NCI-H2227 treated with DMSO at 0.1 percent for 48 hours (cell line): ENCODE data around the gene EHMT2.

Experiments used
- DNase-seq: peaks from one replicate; lab custom pipeline; 2025; lab: John Stamatoyannopoulos, UW

The EHMT2 gene

DNA sequence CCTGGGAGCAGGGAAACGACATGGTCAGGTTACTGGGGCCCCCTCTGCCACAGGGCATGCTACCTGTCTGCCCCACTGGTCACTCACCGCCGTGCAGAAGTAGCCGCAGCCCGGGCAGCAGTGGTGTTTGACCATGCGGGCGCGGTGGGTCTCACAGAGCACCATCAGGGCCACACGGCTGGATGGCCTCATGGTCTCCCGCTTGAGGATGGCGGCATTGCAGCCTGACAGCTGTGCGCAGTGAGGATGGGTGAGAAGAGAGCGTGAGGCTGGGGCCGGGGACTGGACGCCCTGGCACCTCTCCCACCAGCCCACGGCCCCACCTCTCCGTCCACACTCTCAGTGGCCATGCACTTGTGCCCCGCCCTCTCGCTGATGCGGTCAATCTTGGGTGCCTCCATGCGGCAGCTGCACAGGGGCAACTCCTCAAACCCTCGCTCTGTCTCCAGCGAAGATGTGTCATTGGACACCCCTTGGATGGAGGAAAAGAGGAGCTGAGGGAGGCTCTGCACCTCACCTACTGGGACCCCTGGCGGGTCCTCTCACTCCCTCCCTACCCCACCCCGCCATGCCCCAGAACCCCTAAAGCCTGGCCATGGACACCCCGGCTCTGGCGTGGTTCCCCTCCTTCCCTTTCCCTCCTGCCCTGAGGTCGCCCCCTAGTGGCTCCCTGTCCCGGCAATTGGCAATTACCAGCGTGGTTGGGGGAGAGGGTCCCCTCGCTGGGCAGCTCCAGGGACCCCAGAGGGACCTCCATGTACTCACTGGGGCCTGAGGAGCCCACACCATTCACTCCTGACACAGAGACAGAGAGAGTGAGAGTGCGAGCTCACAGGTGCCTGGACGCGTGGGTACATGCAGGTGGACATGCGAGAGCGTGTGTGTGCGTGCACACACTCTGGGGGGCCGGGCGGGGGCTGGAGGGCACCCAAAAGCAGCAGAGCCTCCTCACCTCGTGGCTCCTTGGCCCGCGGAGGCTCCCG is 8.9 kb downstream of the EHMT2 start:
- DNase-seq, result no peak

DNA sequence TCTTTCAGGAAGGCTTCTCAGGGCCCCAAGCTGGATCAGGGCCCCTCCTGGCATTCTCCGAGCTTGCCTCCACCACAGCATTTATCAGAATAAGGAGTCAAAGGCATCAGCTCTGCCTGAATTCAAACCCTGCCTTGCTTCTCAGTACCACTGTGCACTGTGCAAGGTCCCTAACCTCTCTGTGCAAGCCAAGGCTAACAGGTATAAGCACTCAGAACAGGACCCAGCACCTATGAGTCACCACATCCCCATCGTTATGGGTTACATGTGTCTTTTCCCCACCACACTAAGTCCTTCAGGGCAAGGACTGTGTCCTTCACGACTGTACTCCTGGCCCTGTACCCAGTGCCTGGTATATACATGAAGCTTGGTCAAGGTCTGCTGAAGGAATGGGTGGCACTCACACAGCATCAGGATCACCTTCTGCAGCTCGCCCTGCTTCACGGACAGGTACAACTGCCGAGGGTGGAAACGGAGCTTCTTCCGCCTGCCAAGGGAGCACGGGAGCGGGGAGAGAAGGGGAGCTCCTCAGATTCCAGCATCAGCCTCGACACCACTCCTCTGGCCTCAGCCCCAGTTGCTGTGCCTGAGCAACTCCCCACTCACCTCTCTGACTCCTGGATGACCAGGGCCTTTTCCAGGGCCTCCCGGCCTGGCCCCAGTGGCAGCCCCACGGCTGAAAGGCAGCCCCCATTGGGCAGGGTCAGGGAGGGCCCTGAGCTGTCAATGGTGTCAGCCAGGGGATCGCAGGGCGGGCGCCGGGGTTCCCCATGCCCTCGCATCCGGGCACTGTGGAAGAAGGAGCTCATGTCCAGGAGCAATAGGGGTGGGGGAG is 10.1 kb downstream of the EHMT2 start:
- no peak for DNase-seq

DNA sequence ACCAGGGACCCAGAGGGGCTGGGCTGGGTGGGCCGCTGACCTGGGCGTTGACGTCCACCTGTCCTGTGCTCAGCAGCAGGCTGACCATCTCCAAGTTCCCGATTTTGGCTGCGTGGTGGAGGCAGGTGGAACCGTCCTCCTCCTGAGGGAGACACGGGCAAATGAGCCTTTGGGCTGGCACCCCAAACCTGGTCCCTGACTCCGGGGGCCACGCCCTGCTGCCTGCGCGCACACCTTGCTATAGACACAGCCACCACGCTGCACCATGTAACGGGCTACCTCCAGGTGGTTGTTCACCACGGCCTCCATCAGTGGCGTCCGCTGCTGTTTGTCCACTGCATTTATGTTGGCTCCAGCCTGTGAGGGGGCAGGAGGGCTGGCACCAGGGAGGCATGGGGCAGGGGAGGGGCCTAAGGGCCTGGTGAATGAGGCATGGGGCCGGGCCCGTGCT is 10.9 kb downstream of the EHMT2 start:
- no peak for DNase-seq

- no peak for DNase-seq
Measured at GRCh38 chr6:31884528-31885035, 12.9 kb downstream of the EHMT2 start.

DNA sequence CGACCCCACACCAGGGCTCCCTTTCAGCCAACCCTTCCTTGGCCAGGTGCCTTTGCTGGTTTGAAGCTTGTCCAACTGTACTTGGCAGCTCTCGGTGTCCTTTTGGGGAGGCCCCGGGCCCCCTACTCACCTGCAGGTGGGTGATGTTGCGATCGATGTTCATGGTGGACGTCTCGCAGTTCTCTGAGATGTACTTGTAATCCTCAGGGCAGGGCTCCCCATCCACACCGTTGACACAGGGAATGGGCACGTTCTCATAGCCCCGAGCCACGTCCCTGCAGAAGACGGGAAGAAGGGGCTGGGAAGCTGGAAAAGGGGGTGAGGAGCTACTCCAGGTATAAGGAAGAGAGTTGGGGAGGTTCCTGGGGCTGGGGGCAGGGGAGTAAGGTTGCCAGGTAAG is 13.8 kb downstream of the EHMT2 start:
- no peak for DNase-seq

GRCh38 chr6:31882344-31882743 is 15.2 kb downstream of the EHMT2 start:
- no peak for DNase-seq

DNA sequence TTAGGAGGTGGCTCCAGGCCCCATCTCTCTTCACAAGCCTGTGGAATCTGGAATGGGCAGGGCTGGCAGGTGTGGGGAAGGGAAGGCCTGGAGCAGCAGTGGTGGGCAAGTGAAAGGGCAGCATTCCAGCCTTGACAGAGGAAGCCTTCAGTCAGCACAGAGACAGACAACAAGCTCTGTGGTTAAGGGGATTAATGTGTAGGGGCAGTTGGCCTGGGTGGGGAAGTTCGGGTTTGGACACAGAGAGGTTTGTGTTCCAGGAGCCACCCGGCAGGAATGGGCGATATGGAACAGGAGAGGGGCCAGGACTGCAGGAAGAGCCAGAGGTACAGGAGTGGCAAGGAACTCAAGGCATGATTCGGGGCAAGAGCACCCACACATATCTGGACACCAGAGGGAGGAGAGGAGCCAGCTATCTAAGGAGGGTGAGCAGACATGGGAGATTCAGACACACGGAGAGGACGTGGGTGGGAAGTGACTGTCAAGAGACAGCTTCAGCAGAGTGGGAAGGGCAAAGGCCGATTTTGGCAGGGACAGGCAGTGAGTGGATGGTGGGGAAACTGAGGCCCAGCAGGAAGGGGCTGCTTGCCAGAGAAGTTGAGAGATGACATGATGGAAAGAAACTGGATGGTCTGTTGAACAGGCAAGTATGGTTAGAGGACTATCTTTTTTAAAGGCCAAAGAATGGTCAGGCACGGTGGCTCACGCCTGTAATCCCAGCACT is 16.2 kb downstream of the EHMT2 start:
- DNase-seq, result no peak

DNA sequence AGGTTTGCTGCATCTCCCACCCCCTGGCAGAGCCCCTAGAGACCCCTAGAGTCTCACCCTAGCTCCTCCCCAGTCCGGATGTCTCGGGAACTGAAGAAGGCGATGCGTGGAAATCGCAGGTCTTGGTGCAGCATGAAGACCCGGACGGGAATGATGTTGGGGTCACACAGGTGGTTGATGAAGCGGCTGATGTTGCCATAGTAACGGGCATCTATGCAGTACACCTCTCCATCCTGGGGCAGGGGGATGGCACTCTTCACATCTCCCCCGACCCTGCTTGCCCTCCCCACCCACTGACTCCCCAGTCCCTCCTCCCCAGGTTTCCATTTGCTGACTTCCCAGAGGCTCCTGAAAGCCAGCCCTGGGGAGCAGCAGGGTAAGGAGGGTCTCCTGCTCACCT is 16.9 kb downstream of the EHMT2 start:
- DNase-seq, result no peak

DNA sequence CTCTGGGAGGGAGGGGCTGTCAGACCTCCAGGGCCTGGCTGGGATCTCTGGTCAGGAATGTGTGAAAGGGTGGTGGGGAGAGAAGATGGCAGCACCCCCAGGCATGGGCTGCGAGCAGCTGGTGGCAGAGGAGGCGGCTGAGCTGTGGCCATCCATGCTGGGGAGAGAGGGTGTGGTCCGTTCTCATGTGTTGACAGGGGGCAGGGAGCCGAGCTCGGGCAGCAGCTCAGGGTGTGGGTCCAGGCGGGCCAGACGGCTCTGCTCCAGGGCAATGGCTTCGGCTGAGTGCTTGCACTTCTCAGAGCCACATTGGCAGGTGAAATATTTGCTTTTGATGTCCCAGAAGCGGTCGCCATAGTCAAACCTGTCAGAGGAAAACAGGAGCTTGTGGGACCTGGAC is 17.6 kb downstream of the EHMT2 start:
- DNase-seq, result no peak

- DNase-seq, result no peak
Measured at GRCh38 chr6:31879143-31879542, 18.4 kb downstream of the EHMT2 start.

DNA sequence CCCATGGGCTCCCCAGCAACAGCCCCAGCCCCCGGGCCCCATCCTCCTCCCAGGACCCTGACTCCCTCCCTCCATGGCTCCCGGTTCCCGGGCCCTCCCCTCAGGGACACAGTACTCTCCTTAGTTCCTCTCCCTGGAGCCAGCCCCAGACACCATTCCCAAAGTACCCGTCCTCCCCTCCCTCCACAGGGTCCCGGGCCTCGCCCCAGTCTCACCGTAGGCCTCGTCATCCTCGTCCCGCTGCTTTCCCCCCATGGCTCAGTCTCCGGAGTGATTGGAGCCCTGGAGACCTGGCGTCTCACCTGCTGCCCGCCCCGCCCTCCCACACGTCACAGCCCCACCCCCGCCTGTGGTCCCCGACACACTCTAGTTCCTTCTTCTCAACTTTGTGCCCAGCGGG is 18.8 kb downstream of the EHMT2 start, which contains the start of gene SLC44A4:
Gene SLC44A4 (minus strand): TSS at position 272 of the 400 bp plus-strand sequence. CDS start 17 bp downstream, at position 255.
- no peak for DNase-seq

GRCh38 chr6:31878222-31878621 is 19.3 kb downstream of the EHMT2 start:
- DNase-seq, result no peak

- no peak for DNase-seq
Measured at GRCh38 chr6:31877651-31878161, 19.8 kb downstream of the EHMT2 start.

DNA sequence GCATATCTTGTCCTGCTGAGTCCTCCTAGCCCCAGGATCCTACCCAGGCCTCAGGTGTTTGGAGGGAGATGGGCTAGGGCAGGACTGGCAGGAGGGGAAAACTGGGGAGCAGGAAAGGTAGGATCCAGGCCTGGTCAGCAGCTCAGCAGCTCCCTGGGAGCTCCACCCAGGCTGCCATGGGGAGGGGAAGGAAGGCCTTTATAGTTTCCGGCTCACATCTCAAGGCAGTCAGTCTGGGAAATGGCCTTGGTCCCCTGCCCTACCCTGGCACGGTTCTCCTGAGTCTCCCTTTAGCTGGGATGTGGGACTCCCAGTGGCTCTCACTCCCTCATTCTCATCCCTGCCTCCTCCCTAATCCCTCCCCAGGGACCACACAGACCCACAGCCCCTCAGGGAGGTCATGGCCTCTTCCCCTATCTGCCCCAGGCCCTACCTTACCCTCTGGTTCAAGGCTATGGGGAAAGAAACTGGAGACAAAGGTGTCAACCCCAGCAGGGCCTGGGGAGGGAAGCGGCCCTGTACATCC is 20.3 kb downstream of the EHMT2 start:
- DNase-seq, result no peak

DNA sequence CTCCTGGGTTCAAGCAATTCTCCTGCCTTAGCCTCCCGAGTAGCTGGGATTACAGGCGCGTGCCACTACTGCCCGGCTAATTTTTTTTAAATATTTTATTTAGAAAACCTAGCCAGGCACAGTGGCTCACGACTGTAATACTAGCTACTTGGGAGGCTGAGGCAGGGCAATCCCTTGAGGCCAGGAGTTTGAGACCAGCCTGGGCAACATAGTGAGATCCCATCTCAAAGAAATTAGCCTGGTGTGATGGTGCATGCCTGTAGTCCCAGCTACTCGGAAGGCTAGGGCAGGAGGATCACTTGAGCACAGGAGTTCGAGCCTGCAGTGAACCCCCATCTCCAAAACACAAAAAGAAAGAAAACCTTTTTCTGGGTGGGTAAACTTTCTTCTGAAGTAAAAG is 21.1 kb downstream of the EHMT2 start:
- no peak for DNase-seq

DNA sequence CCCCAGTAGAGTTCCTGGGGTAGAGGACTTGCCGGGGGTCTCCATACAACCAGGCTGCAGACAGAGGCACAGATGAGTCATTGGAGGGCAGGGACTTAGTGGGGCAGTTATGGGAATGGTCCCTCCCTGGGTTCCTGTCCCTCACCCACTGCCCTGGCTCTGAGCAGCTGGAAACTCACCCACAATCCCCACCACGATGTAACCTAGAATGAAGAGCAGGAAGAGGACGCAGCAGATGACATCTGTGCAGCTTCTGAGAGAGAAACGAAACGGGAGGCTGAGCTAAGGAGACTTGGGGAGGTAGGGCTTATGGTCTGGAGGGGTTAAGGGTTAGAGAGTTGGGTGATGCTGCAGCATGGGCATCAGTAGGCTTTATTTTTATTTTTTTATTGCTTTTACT is 21.6 kb downstream of the EHMT2 start:
- no peak for DNase-seq

DNA sequence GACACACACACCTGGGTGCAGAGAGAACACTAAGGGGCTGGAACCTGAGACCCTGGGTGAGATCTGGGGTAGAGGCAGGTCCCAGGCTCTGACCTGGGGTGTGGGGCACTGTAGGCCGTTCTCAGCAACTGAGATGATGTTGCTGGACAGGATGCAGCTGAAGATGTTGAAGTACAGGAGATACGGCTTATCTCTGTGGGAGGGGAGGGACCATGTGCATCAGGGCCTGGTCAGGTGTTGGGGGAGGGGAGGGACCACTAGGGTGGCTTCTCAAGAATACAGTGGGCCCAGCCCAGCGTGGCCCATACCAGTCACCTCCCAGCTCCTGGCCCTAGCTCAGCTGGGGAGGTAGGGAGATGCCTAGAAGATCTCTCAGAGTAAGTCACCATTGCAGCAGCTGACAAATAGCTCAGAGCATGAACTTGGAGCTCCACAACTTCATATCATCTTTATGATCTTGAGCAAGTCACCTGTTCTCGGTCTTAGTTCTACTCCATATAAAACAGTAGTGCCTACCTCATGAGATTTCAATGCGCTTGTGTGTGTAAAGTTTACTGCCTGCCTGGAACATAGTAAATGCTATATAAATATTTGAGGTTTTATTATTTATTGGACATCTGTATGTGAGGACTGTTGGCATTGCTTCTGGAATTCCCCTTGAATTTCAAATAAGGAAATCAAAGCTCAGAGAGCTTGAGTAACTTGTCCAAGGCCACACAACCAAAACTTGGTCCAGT is 22.5 kb downstream of the EHMT2 start:
- DNase-seq, result no peak

DNA sequence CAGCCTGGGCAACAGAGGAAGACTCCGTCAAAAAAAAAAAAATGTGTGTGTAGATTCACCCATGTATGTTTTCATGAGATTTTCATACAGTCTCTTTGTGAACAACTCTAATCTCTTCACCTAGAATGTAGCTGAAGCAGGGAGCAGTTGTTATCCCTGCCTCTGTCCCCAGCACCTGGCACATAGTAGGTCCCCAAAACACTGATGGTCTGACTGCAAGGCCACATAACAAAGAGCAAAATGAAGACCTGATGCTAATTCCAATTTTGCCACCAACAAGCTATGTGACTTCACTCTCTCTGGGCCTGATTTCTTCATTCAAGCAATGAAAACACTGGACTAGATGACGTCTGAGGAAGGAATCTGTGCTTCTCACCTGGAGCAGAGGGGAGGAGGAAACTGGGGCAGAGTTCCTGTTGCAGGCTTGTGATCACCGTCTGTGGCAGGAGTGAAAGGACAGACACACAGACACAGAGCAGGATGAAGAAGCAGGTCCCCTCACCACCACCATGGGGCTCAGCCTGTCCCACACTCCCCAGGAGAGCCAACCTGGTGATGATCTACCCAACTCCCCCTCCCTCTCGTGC is 23.3 kb downstream of the EHMT2 start:
- no peak for DNase-seq

GRCh38 chr6:31871046-31871659 is 26.3 kb downstream of the EHMT2 start:
- no peak for DNase-seq

- no peak for DNase-seq
Measured at GRCh38 chr6:31870385-31870921, 27.0 kb downstream of the EHMT2 start.
